RKO (cell line): ENCODE data around the gene RIMBP3B.
"Not testable (repeated sequence)": the region's sequence is repeated elsewhere in the genome, so short reads cannot be mapped to it uniquely, and the experiment has no call there.

Experiments
- DNase-seq: peaks from one replicate; pipeline ENCODE4 v3.0.0-alpha.2; 2016; ENCODE audit warnings: low spot score

Gene RIMBP3B

GRCh38 chr22:21383701-21384467 lies at the start of gene RIMBP3B:
TSS of gene RIMBP3B (plus strand) at chr22:21383751. CDS start at chr22:21383859, 108 bp downstream.
- not testable (repeated sequence) for DNase-seq

- not testable (repeated sequence) for DNase-seq
Measured at GRCh38 chr22:21357527-21357926, 26.0 kb upstream of the RIMBP3B start.

GRCh38 chr22:21360525-21360924 lies 23.0 kb upstream of the RIMBP3B start:
- not testable (repeated sequence) for DNase-seq

- DNase-seq = not testable (repeated sequence)
Measured at GRCh38 chr22:21362473-21362872, 21.1 kb upstream of the RIMBP3B start.

GRCh38 chr22:21363061-21363460 lies 20.5 kb upstream of the RIMBP3B start:
- DNase-seq = not testable (repeated sequence)

- not testable (repeated sequence) for DNase-seq
Measured at GRCh38 chr22:21363803-21364202, 19.7 kb upstream of the RIMBP3B start.

- not testable (repeated sequence) for DNase-seq
Measured at GRCh38 chr22:21364362-21364761, 19.2 kb upstream of the RIMBP3B start.

GRCh38 chr22:21365337-21365736 lies 18.2 kb upstream of the RIMBP3B start:
- not testable (repeated sequence) for DNase-seq

- DNase-seq = not testable (repeated sequence)
Measured at GRCh38 chr22:21368603-21369310, 14.8 kb upstream of the RIMBP3B start.

- not testable (repeated sequence) for DNase-seq
Measured at GRCh38 chr22:21375880-21376279, 7.7 kb upstream of the RIMBP3B start.

GRCh38 chr22:21384468-21385357 lies 1.2 kb downstream of the RIMBP3B start:
- not testable (repeated sequence) for DNase-seq

- not testable (repeated sequence) for DNase-seq
Measured at GRCh38 chr22:21389480-21389879, 5.9 kb downstream of the RIMBP3B start.

- DNase-seq = not testable (repeated sequence)
Measured at GRCh38 chr22:21390013-21390412, 6.5 kb downstream of the RIMBP3B start.

- not testable (repeated sequence) for DNase-seq
Measured at GRCh38 chr22:21394613-21395012, 11.1 kb downstream of the RIMBP3B start.

- not testable (repeated sequence) for DNase-seq
Measured at GRCh38 chr22:21401197-21401969, 17.8 kb downstream of the RIMBP3B start.

- not testable (repeated sequence) for DNase-seq
Measured at GRCh38 chr22:21402763-21403314, 19.3 kb downstream of the RIMBP3B start.

- DNase-seq = not testable (repeated sequence)
Measured at GRCh38 chr22:21407139-21407538, 23.6 kb downstream of the RIMBP3B start.

- DNase-seq = not testable (repeated sequence)
Measured at GRCh38 chr22:21407792-21408191, 24.2 kb downstream of the RIMBP3B start.

- DNase-seq = not testable (repeated sequence)
Measured at GRCh38 chr22:21416375-21416774, 32.8 kb downstream of the RIMBP3B start.

GRCh38 chr22:21417227-21417746 lies 33.7 kb downstream of the RIMBP3B start, which contains the start of gene HIC2:
TSS of gene HIC2 (plus strand) at chr22:21417371. CDS start at chr22:21442832, 25,461 bp downstream.
- DNase-seq = not testable (repeated sequence)
